GM18907 (cell line): ENCODE measurements around the gene UBE2M.
"Not testable (repeated sequence)": the region's sequence is repeated elsewhere in the genome, so short reads cannot be mapped to it uniquely, and the experiment has no call there.

Experiments used
- ATAC-seq: cut with Tn5 transposase; IDR thresholded peaks from one replicate; pipeline ENCODE4 v1.9.1; 2021; ENCODE audit warnings: mild to moderate bottlenecking, moderate library complexity; ENCODE audit not compliant: unreplicated experiment

Gene UBE2M

GRCh38 chr19:58513694-58514563 lies 44.5 kb downstream of the UBE2M start:
- peak; percentile 63 for ATAC-seq

GRCh38 chr19:58513213-58513693 lies 45.2 kb downstream of the UBE2M start:
- ATAC-seq, result no peak

DNA sequence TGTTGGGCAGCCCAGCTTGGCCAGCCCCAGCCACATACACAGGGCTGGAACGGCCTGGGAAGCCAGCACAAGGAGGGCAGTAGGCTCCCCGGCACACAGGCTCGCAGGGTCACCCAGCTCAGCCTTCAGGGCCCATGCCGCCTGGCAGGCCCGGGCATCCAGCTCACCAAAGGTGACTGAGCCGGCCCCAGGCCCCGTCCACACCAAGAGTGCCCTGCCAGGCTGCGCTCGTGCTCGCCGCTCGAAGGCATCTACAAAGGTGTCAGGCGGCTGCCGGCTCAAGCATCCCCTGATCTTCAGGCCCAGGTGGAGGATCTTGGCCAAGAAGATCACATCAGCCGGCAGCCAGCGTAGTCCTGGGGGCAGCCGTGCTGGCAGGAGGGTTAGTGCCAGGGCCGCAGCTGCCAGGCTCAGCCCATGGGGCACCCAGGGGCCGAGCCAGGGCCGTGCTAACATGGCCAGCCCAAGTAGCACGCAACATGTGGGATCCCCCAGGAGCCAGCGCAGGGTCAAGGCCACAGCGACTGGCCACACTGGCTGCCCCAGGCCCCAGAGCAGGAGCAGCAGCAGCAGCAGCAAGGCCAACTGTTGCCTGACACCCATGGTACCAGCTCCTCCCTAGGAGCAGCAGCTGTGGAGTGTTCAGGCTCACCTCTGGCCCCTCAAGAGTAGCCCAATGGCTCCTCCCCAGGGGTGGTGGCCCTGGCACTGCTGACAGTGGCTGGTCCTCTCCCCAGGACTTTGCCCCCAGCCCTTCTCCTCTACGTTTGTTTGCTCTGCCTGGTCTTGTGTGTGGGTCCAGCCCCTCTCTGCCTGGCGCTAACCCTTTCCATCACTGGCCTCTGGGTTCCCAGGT lies 46.8 kb downstream of the UBE2M start, which contains the start of gene SLC27A5:
Gene SLC27A5, minus strand, starts transcription at position 640 of the 856 bp plus-strand sequence. Its CDS starts 37 bp downstream, at position 603.
- ATAC-seq, result no peak

DNA sequence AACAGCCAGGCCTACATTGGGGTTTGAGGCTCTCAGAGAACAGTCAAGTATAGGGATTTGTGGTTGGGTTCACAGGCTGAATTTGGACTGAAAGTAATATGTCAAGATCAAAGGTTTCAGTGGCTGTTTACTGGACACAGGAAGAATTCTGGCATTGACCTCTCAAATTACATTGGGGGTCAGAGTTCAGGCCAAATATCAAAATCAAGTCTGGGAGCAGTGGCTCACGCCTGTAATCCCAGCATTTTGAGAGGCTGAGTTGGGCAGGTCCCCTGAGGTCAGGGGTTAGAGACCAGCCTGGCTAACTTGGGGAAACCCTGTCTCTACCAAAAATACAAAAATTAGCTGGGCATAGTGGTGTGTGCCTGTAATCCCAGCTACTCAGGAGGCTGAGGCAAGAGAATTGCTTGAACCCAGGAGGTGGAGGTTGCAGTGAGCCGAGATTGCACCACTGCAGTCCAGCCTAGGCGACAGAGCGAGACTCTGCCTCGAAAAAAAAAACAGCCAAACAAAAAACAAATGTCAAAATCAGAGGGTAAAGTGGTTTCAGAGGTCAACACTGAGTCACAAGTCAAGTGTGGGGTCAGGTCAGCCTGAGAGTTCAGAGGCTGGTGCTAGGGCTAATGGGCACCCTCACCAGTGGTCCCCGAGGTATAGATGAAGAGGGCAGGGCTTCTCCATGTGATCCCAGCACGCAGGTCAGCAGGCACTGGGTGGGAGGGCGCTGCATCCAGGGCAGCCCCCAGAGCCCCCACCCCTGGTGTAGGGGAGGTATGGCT lies 48.1 kb downstream of the UBE2M start:
- ATAC-seq, result no peak

DNA sequence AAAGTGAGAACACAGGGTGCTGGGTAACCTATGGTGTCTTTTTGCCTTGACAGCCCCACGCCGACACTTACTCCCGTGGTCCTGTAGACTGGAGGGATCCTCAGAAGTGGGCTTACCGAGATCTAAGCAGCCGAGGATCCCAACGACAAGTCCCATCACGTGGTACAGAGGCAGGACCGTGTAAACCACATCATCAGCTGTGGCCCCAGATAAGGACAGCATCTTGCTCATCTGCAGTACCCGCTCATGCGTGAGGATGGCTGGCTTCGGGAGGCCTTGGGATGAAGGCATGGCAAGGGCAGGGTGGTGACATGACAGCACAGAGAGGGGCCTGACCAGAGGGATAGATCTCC lies 48.7 kb downstream of the UBE2M start:
- no peak for ATAC-seq

GRCh38 chr19:58507602-58508223 lies 50.7 kb downstream of the UBE2M start:
- not testable (repeated sequence) for ATAC-seq
